HepG2 (cell line): ENCODE data around the gene CYTH1. TPM values are rescaled to one million over a fixed set of nuclear protein-coding genes. Genes with fewer than 3 reads are reported as not detected.

Experiments
- CBX5 ChIP-seq: sonication (generic); formaldehyde crosslinking; IDR thresholded peaks from 2 replicates; pipeline ENCODE4 v1.4.0; 2020; ENCODE audit warnings: missing genetic modification reagents, borderline replicate concordance
- CHCHD3 ChIP-seq: sonication (generic); formaldehyde crosslinking; IDR thresholded peaks from 2 replicates; pipeline ENCODE4 v1.8.0; 2022; ENCODE audit warnings: mild to moderate bottlenecking, missing genetic modification reagents, moderate library complexity
- DZIP1 ChIP-seq: sonication (generic); formaldehyde crosslinking; IDR thresholded peaks from 2 replicates; pipeline ENCODE4 v1.5.0; 2020; ENCODE audit warnings: mild to moderate bottlenecking, missing genetic modification reagents
- EHMT2 ChIP-seq: fragments of 200-600 bp; sonication (generic); IDR thresholded peaks from 2 replicates; pipeline ENCODE4 v1.7.0; 2017; ENCODE audit warnings: antibody characterized with exemption, low read depth, low read length, borderline replicate concordance
- FIP1L1 ChIP-seq: fragments of 200-400 bp; formaldehyde crosslinking; IDR thresholded peaks from 2 replicates; pipeline ENCODE4 v1.6.1; 2018; ENCODE audit warnings: low read depth, mild to moderate bottlenecking, low read length, moderate library complexity, borderline replicate concordance; ENCODE audit not compliant: insufficient read depth
- FOXM1 ChIP-seq: sonication (generic); formaldehyde crosslinking; IDR thresholded peaks from 2 replicates; pipeline ENCODE4 v1.5.0; 2020; ENCODE audit warnings: missing genetic modification reagents
- GABPA ChIP-seq, 2 experiments: IDR thresholded peaks; 2 replicates each; pipeline ENCODE4 v1.6.1; 2011 to 2016; ENCODE audit warnings: low read depth in 2 of 2, low read length in 1 of 2, missing biosample characterization in 1 of 2, missing genetic modification characterization in 1 of 2
- HIVEP1 ChIP-seq: sonication (generic); formaldehyde crosslinking; IDR thresholded peaks from 2 replicates; pipeline ENCODE4 v1.4.0; 2020; ENCODE audit warnings: mild to moderate bottlenecking, missing genetic modification reagents
- HMGA1 ChIP-seq: sonication (generic); formaldehyde crosslinking; conservative IDR thresholded peaks from 2 replicates; pipeline ENCODE4 v1.4.0; 2020; ENCODE audit warnings: missing genetic modification reagents
- ISL2 ChIP-seq: sonication (generic); formaldehyde crosslinking; IDR thresholded peaks from 2 replicates; pipeline ENCODE4 v1.5.0; 2020; ENCODE audit warnings: missing genetic modification reagents
- KDM2A ChIP-seq: sonication (generic); formaldehyde crosslinking; IDR thresholded peaks from 2 replicates; pipeline ENCODE4 v1.4.0; 2020; ENCODE audit warnings: low read depth, missing genetic modification reagents, borderline replicate concordance
- KDM3A ChIP-seq: IDR thresholded peaks from 2 replicates; pipeline ENCODE4 v1.6.1; 2018; ENCODE audit warnings: low read depth, missing compliant biosample characterization
- MTF2 ChIP-seq: sonication (generic); formaldehyde crosslinking; IDR thresholded peaks from 2 replicates; pipeline ENCODE4 v1.5.0; 2020; ENCODE audit warnings: missing genetic modification reagents, borderline replicate concordance
- NCOA2 ChIP-seq: sonication (generic); formaldehyde crosslinking; IDR thresholded peaks from 2 replicates; pipeline ENCODE4 v1.8.0; 2022; ENCODE audit warnings: inconsistent platforms
- NPAS2 ChIP-seq: sonication (generic); formaldehyde crosslinking; IDR thresholded peaks from 2 replicates; pipeline ENCODE4 v1.8.0; 2022; ENCODE audit warnings: mild to moderate bottlenecking, missing genetic modification reagents, borderline replicate concordance
- PHF8 ChIP-seq: sonication (generic); formaldehyde crosslinking; IDR thresholded peaks from 2 replicates; pipeline ENCODE4 v1.5.0; 2020; ENCODE audit warnings: missing genetic modification reagents
- PRDM4 ChIP-seq: sonication (generic); formaldehyde crosslinking; IDR thresholded peaks from 2 replicates; pipeline ENCODE4 v1.9.0; 2021; ENCODE audit warnings: missing genetic modification reagents, borderline replicate concordance
- STAT6 ChIP-seq: sonication (generic); formaldehyde crosslinking; IDR thresholded peaks from 2 replicates; pipeline ENCODE4 v1.4.0; 2020; ENCODE audit warnings: missing genetic modification reagents, mild to moderate bottlenecking, borderline replicate concordance
- ZMYM3 ChIP-seq: sonication (generic); formaldehyde crosslinking; IDR thresholded peaks from 2 replicates; pipeline ENCODE4 v1.5.1; 2020; ENCODE audit warnings: mild to moderate bottlenecking, missing genetic modification reagents
- ZNF235 ChIP-seq: sonication (generic); formaldehyde crosslinking; IDR thresholded peaks from 2 replicates; pipeline ENCODE4 v1.8.1; 2023; ENCODE audit warnings: mild to moderate bottlenecking, missing genetic modification reagents, borderline replicate concordance
- ZNF30 ChIP-seq: sonication (generic); formaldehyde crosslinking; IDR thresholded peaks from 2 replicates; pipeline ENCODE4 v1.5.0; 2020; ENCODE audit warnings: mild to moderate bottlenecking, missing genetic modification reagents
- ZNF615 ChIP-seq: sonication (generic); formaldehyde crosslinking; IDR thresholded peaks from 2 replicates; pipeline ENCODE4 v1.5.0; 2020; ENCODE audit warnings: mild to moderate bottlenecking, missing genetic modification reagents, borderline replicate concordance
- ZNF709 ChIP-seq: sonication (generic); formaldehyde crosslinking; IDR thresholded peaks from 2 replicates; pipeline ENCODE4 v1.5.0; 2020; ENCODE audit warnings: mild to moderate bottlenecking, missing genetic modification reagents
- ZNF713 ChIP-seq: sonication (generic); formaldehyde crosslinking; IDR thresholded peaks from 2 replicates; pipeline ENCODE4 v1.4.0; 2020; ENCODE audit warnings: mild to moderate bottlenecking, missing genetic modification reagents
- polyA plus RNA-seq, 8 experiments: library from polyadenylated mRNA; depleted of rRNA in 3 of 8; stranded (reverse) in 7 of 8; unstranded in 1 of 8; fragments of >200 nt; fragmentation: Illumina TruSeq in 4 of 8; extraction: Trizol in 4 of 8; gene quantifications; 2 replicates each; pipeline versions ENCODE4 v1.2.1 to v1.2.3, GENCODE V29; 2011 to 2016; ENCODE audit warnings: low read depth in 4 of 8, missing spikeins in 1 of 8, mixed read lengths in 1 of 8; ENCODE audit not compliant: insufficient read depth in 1 of 8
- total RNA-seq, 5 experiments: library from RNA; depleted of rRNA; stranded (reverse); fragments of >200 nt; fragmentation: Illumina TruSeq; extraction: Trizol; gene quantifications; 2 replicates each; pipeline ENCODE4 v1.2.3, GENCODE V29; 2016; ENCODE audit warnings: low read depth in 1 of 5

CYTH1 gene
- total and polyA plus RNA-seq, 2 of the 13 experiments (the other 11 are each of a cell fraction or from before 2014, with no cell fraction given) = 20.1 to 48.9 TPM

- no peak for TF ChIP-seq PRDM4 (CRISPR knock-in tag)
- TF ChIP-seq KDM2A = peak; percentile 81; the same call in 1 of the 2 replicates
- no peak for TF ChIP-seq HMGA1 (CRISPR knock-in tag)
- TF ChIP-seq MTF2 (CRISPR knock-in tag) = peak; percentile 22; the same call in 1 of the 2 replicates
- TF ChIP-seq ZMYM3 (CRISPR knock-in tag) = no peak
- TF ChIP-seq ZNF709 (CRISPR knock-in tag) = no peak
- TF ChIP-seq PHF8 = no peak
- TF ChIP-seq ZNF615 (CRISPR knock-in tag) = no peak
- no peak for TF ChIP-seq ZNF235 (CRISPR knock-in tag)
- TF ChIP-seq KDM3A = peak; percentile 75; the same call in 1 of the 2 replicates
- TF ChIP-seq CHCHD3 (CRISPR knock-in tag) = no peak
- TF ChIP-seq DZIP1 (CRISPR knock-in tag) = no peak
- peak; percentile 92; the same call in 1 of the 2 replicates for TF ChIP-seq CBX5 (CRISPR knock-in tag)
- no peak for TF ChIP-seq ZNF713
- TF ChIP-seq ISL2 (CRISPR knock-in tag) = no peak; the same call in 1 of the 2 replicates
- TF ChIP-seq NPAS2 = no peak
- TF ChIP-seq HIVEP1 (CRISPR knock-in tag) = no peak
- TF ChIP-seq NCOA2 (CRISPR knock-in tag) = no peak
- TF ChIP-seq FOXM1 = no peak
- TF ChIP-seq ZNF30 (CRISPR knock-in tag) = no peak
- no peak for TF ChIP-seq EHMT2
- no peak for TF ChIP-seq GABPA (IDR thresholded peaks at IDR 0.05; ENCODE audit: low read depth, low read length)
- TF ChIP-seq GABPA (CRISPR knock-in tag; IDR thresholded peaks at IDR 0.05; ENCODE audit: low read depth) = no peak
- no peak for TF ChIP-seq STAT6 (CRISPR knock-in tag)
- no peak for TF ChIP-seq FIP1L1
Measured at GRCh38 chr17:78708510-78708973, 73.5 kb downstream of the CYTH1 start (continued).
